NCI-H146 (cell line): ENCODE measurements around the gene HDAC4.
A peak's percentile ranks its signal among the peaks of the same experiment; 100 is the strongest.

Source experiments
- DNase-seq: peaks from one replicate; lab custom pipeline; 2025; lab: John Stamatoyannopoulos, UW

Gene HDAC4

GRCh38 chr2:239252393-239252792 lies 148.4 kb downstream of the HDAC4 start:
- no peak for DNase-seq

- no peak for DNase-seq
These were observed 148.8 kb downstream of the HDAC4 start for GRCh38 chr2:239251971-239252370.

- DNase-seq, result no peak
These were observed 150.4 kb downstream of the HDAC4 start for GRCh38 chr2:239250216-239251081.

- DNase-seq, result no peak
These were observed 151.0 kb downstream of the HDAC4 start for GRCh38 chr2:239249776-239250175.

- no peak for DNase-seq
These were observed 151.8 kb downstream of the HDAC4 start for GRCh38 chr2:239249048-239249447.

- DNase-seq, result no peak
These were observed 153.2 kb downstream of the HDAC4 start for GRCh38 chr2:239247401-239248245.

GRCh38 chr2:239246723-239247122 lies 154.1 kb downstream of the HDAC4 start:
- peak; percentile 51 for DNase-seq

- peak; percentile 53 for DNase-seq
These were observed 154.7 kb downstream of the HDAC4 start for GRCh38 chr2:239245872-239246721.

GRCh38 chr2:239245107-239245506 lies 155.7 kb downstream of the HDAC4 start:
- DNase-seq, result no peak

GRCh38 chr2:239244625-239245024 lies 156.2 kb downstream of the HDAC4 start:
- DNase-seq, result no peak

- DNase-seq, result no peak
These were observed 159.3 kb downstream of the HDAC4 start for GRCh38 chr2:239241431-239241960.

GRCh38 chr2:239240414-239240881 lies 160.4 kb downstream of the HDAC4 start:
- DNase-seq, result no peak

GRCh38 chr2:239239607-239240413 lies 161.0 kb downstream of the HDAC4 start:
- DNase-seq, result peak; percentile 23

GRCh38 chr2:239238839-239239606 lies 161.8 kb downstream of the HDAC4 start:
- no peak for DNase-seq

- DNase-seq, result no peak
These were observed 162.4 kb downstream of the HDAC4 start for GRCh38 chr2:239238381-239238780.

GRCh38 chr2:239236808-239237205 lies 164.0 kb downstream of the HDAC4 start:
- no peak for DNase-seq

GRCh38 chr2:239236043-239236807 lies 164.6 kb downstream of the HDAC4 start:
- DNase-seq, result no peak

- no peak for DNase-seq
These were observed 165.5 kb downstream of the HDAC4 start for GRCh38 chr2:239235311-239235710.
